HFFc6 (cell line): ENCODE data around the gene CBR3. TPM values are rescaled to one million over a fixed set of nuclear protein-coding genes. Genes with fewer than 3 reads are reported as not detected.

Experiments used
- DNase-seq: peaks from one replicate; pipeline ENCODE4 v3.0.0-alpha.2; 2018
- H3K27ac Mint-ChIP-seq: 2 replicates; pipeline ENCODE4 v1.8.0; 2020; ENCODE audit warnings: mild to moderate bottlenecking, mixed read lengths
- H3K27me3 Mint-ChIP-seq: 2 replicates; pipeline ENCODE4 v1.8.0; 2021; ENCODE audit warnings: mild to moderate bottlenecking, moderate library complexity, mixed read lengths; ENCODE audit not compliant: insufficient read depth
- H3K36me3 Mint-ChIP-seq: 2 replicates; pipeline ENCODE4 v1.8.0; 2021; ENCODE audit warnings: low read depth, mixed read lengths
- H3K4me1 Mint-ChIP-seq: 2 replicates; pipeline ENCODE4 v1.8.0; 2020; ENCODE audit warnings: low read depth, mixed read lengths
- H3K4me3 Mint-ChIP-seq: 2 replicates; pipeline ENCODE4 v1.8.0; 2020; ENCODE audit warnings: mild to moderate bottlenecking, moderate library complexity, mixed read lengths
- H3K9me3 Mint-ChIP-seq: 2 replicates; pipeline ENCODE4 v1.8.0; 2020; ENCODE audit warnings: mild to moderate bottlenecking, mixed read lengths
- total RNA-seq, 6 experiments: library from RNA; stranded (reverse); fragmentation: NEBNext Ultra II Directional; extraction: Animal tissue kit (Norgen Biotek cat#: 25700); gene quantifications; 2 replicates in 1 of 6; 3 replicates in 5 of 6; pipeline ENCODE4 v1.2.3, GENCODE V29; 2021
- TF ChIP-seq, protein P1 (sequence below): fragments of 200-600 bp; sonication (generic); IDR thresholded peaks from 2 replicates; pipeline ENCODE4 v1.5.0; 2021; ENCODE audit warnings: antibody characterized with exemption, mild to moderate bottlenecking

Gene CBR3
- total RNA-seq, 6 experiments from 2014 or later, result 15.1 to 25.9 (median 23.5) TPM

GRCh38 chr21:36159356-36159921 is 24.6 kb downstream of the CBR3 start:
- no peak for DNase-seq
- H3K9me3 Mint-ChIP-seq, result no peaks in the 10 kb centered on the region
- H3K4me1 Mint-ChIP-seq, result peaks cover 28% of the 10 kb centered on the region
- TF ChIP-seq, protein P1, sequence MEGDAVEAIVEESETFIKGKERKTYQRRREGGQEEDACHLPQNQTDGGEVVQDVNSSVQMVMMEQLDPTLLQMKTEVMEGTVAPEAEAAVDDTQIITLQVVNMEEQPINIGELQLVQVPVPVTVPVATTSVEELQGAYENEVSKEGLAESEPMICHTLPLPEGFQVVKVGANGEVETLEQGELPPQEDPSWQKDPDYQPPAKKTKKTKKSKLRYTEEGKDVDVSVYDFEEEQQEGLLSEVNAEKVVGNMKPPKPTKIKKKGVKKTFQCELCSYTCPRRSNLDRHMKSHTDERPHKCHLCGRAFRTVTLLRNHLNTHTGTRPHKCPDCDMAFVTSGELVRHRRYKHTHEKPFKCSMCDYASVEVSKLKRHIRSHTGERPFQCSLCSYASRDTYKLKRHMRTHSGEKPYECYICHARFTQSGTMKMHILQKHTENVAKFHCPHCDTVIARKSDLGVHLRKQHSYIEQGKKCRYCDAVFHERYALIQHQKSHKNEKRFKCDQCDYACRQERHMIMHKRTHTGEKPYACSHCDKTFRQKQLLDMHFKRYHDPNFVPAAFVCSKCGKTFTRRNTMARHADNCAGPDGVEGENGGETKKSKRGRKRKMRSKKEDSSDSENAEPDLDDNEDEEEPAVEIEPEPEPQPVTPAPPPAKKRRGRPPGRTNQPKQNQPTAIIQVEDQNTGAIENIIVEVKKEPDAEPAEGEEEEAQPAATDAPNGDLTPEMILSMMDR, result no peak
- no peaks in the 10 kb centered on the region; the same call in 1 of the 2 replicates for H3K27me3 Mint-ChIP-seq
- H3K4me3 Mint-ChIP-seq, result no peak overlapping the region
- no peak overlapping the region for H3K27ac Mint-ChIP-seq
- peaks cover 8% of the 10 kb centered on the region; the same call in 1 of the 2 replicates for H3K36me3 Mint-ChIP-seq

DNA sequence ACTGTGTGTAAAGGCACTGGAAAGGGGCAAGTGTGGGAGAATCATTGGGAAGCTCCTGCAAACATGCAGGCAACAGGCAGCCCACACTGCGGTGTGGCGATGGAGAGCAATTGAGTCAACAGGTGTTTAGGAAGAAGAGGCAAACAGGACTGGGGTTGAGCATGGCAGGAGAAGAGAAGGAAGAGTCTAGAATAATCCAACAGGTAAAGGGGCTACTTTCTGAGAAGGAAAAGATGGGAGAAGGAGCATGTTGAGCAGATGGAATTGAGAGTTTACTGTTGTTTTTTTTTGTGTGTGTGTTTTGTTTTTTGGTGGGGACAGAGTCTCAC is 25.9 kb downstream of the CBR3 start:
- TF ChIP-seq, protein P1, result no peak
- Mint-ChIP-seq H3K9me3 (no peaks in the 10 kb centered on the region), H3K4me1 (peaks cover 31% of the 10 kb centered on the region), H3K27me3 (no peaks in the 10 kb centered on the region; the same call in 1 of the 2 replicates), H3K27ac (no peak overlapping the region), H3K36me3 (peaks cover 8% of the 10 kb centered on the region; the same call in 1 of the 2 replicates), H3K4me3 (no peak overlapping the region)
- DNase-seq, result no peak

- H3K9me3 Mint-ChIP-seq, result no peaks in the 10 kb centered on the region
- peaks cover 8% of the 10 kb centered on the region; the same call in 1 of the 2 replicates for H3K36me3 Mint-ChIP-seq
- H3K27ac Mint-ChIP-seq, result no peak overlapping the region
- no peaks in the 10 kb centered on the region; the same call in 1 of the 2 replicates for H3K27me3 Mint-ChIP-seq
- H3K4me1 Mint-ChIP-seq, result peaks cover 36% of the 10 kb centered on the region
- DNase-seq, result no peak
- TF ChIP-seq, protein P1, result no peak
- no peak overlapping the region for H3K4me3 Mint-ChIP-seq
Observed at GRCh38 chr21:36162631-36163030, 27.8 kb downstream of the CBR3 start.

DNA sequence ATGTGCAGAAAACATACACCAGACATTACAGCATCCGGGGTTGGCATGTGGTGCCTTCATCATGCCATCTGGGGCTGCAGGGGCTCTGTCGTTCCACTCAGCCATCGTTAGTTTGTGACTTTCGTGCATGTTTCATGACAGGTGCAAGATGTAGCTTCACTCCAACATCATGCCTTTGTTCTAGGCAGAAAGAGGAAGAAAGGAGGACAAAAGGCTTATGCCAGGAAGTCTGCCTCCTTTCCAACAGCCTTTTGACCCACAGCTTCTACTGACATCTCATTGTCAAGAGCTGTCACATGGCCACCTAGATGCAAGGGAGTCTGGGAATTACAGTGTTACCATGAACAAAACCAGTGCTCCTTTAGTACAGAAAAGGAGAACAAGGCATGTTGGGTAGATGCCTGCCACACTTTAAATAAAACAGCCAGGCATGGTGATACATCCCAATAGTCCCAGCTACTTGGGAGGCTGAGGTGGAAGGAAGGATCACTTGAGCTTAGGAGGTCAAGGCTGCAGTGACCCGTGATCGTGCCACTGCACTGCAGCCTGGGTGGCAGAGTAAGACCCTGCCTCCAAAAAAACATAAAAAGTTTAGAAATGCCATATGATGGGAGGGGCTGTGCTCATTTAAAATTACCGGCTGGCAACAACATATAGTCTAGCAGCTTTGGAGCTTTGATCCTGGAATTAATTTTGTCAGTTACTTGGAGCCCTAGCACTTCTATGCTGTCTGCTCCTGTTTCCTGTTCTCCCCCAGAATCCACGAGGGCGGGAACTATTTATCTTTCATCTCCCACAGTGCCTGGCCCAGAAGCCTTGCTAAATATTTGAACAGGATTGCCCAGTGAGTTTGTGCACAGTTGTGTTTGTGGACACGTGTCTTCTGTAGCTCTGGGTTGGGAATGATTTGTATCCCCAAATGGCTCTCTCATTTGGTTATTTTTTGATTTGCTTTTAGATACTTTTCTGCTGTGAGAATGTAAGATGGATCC is 29.2 kb downstream of the CBR3 start:
- Mint-ChIP-seq H3K9me3 (no peaks in the 10 kb centered on the region), H3K4me1 (peaks cover 28% of the 10 kb centered on the region), H3K36me3 (peaks cover 11% of the 10 kb centered on the region), H3K4me3 (no peak overlapping the region), H3K27me3 (no peaks in the 10 kb centered on the region), H3K27ac (no peak overlapping the region)
- TF ChIP-seq, protein P1, result no peak
- no peak for DNase-seq

GRCh38 chr21:36165356-36165755 is 30.5 kb downstream of the CBR3 start:
- Mint-ChIP-seq H3K4me3 (no peak overlapping the region), H3K27me3 (no peaks in the 10 kb centered on the region), H3K27ac (no peak overlapping the region), H3K36me3 (peaks cover 22% of the 10 kb centered on the region), H3K4me1 (peaks cover 24% of the 10 kb centered on the region), H3K9me3 (no peaks in the 10 kb centered on the region)
- DNase-seq, result no peak
- TF ChIP-seq, protein P1, result no peak
